Measurements from ENCODE around the gene SEMA6A. TPM values are rescaled to one million over a fixed set of nuclear protein-coding genes. Genes with fewer than 3 reads are reported as not detected.

The SEMA6A gene
- total RNA-seq, 2 experiments from 2014 or later: not detected

GRCh38 chr5:116510517-116510916, 64.1 kb downstream of the SEMA6A start:
- Mint-ChIP-seq H3K4me1 (ENCODE audit: low read depth) (no peaks in the 10 kb centered on the region), H3K4me3 (no peak overlapping the region), H3K27ac (no peak overlapping the region), H3K27me3 (no peaks in the 10 kb centered on the region), H3K9me3 (no peaks in the 10 kb centered on the region), H3K36me3 (ENCODE audit: low read depth) (no peaks in the 10 kb centered on the region)
- Histone ChIP-seq H3K27me3 (ENCODE audit: control insufficient read depth in 1 of 2, insufficient read depth in 2 of 2, low read length in 2 of 2) (no peaks in the 10 kb centered on the region), H3K9me3 (ENCODE audit: control insufficient read depth in 1 of 2, insufficient read depth in 1 of 2, low read length in 2 of 2) (no peaks in the 10 kb centered on the region), H3K36me3 (ENCODE audit: insufficient read depth, low read length) (no peaks in the 10 kb centered on the region), H3K4me1 (ENCODE audit: insufficient read depth, low read length) (no peaks in the 10 kb centered on the region), H3K27ac (ENCODE audit: low read depth in 1 of 2, low read length in 2 of 2) (no peak overlapping the region), H3K4me3 (ENCODE audit: low read length) (no peak overlapping the region)
- TF ChIP-seq CTCF (IDR thresholded peaks at IDR 0.05): no peak
- ChIA-PET POLR2A (no interaction called here), CTCF (no interaction called here)
- ATAC-seq (ENCODE audit: poor library complexity) (no peak), DNase-seq (no peak)
- intact Hi-C loops (cut with DNase I, micrococcal nuclease): no loop called here

- Mint-ChIP-seq H3K4me1 (ENCODE audit: low read depth) (no peaks in the 10 kb centered on the region), H3K9me3 (no peaks in the 10 kb centered on the region), H3K4me3 (no peak overlapping the region), H3K36me3 (ENCODE audit: low read depth) (no peaks in the 10 kb centered on the region), H3K27me3 (no peaks in the 10 kb centered on the region), H3K27ac (no peak overlapping the region)
- no peak for ATAC-seq (ENCODE audit: poor library complexity)
- ChIA-PET CTCF (no interaction called here), POLR2A (no interaction called here)
- Histone ChIP-seq H3K4me1 (ENCODE audit: insufficient read depth, low read length) (no peaks in the 10 kb centered on the region), H3K27ac (ENCODE audit: low read depth in 1 of 2, low read length in 2 of 2) (no peak overlapping the region), H3K36me3 (ENCODE audit: insufficient read depth, low read length) (no peaks in the 10 kb centered on the region), H3K4me3 (ENCODE audit: low read length) (no peak overlapping the region), H3K27me3 (ENCODE audit: control insufficient read depth in 1 of 2, insufficient read depth in 2 of 2, low read length in 2 of 2) (no peaks in the 10 kb centered on the region), H3K9me3 (ENCODE audit: control insufficient read depth in 1 of 2, insufficient read depth in 1 of 2, low read length in 2 of 2) (no peaks in the 10 kb centered on the region)
- intact Hi-C loops (cut with DNase I, micrococcal nuclease): no loop called here
- DNase-seq: no peak
- TF ChIP-seq CTCF (IDR thresholded peaks at IDR 0.05): no peak
Observed at GRCh38 chr5:116509483-116510244, 65.0 kb downstream of the SEMA6A start.

- no peak overlapping the region for H3K27ac ChIP-seq (ENCODE audit: low read depth in 1 of 2, low read length in 2 of 2)
- Mint-ChIP-seq H3K4me3 (no peak overlapping the region), H3K36me3 (ENCODE audit: low read depth) (no peaks in the 10 kb centered on the region), H3K27me3 (no peaks in the 10 kb centered on the region), H3K27ac (no peak overlapping the region), H3K9me3 (no peaks in the 10 kb centered on the region), H3K4me1 (ENCODE audit: low read depth) (no peaks in the 10 kb centered on the region)
- intact Hi-C loops (cut with DNase I, micrococcal nuclease): no loop called here
- DNase-seq (no peak), ATAC-seq (ENCODE audit: poor library complexity) (no peak)
- ChIA-PET POLR2A (no interaction called here), CTCF (no interaction called here)
- no peaks in the 10 kb centered on the region for H3K4me1 ChIP-seq (ENCODE audit: insufficient read depth, low read length)
- no peak overlapping the region for H3K4me3 ChIP-seq (ENCODE audit: low read length)
- no peaks in the 10 kb centered on the region for H3K9me3 ChIP-seq (ENCODE audit: control insufficient read depth in 1 of 2, insufficient read depth in 1 of 2, low read length in 2 of 2)
- TF ChIP-seq CTCF (IDR thresholded peaks at IDR 0.05): no peak
- H3K27me3 ChIP-seq (ENCODE audit: control insufficient read depth in 1 of 2, insufficient read depth in 2 of 2, low read length in 2 of 2): no peaks in the 10 kb centered on the region
- H3K36me3 ChIP-seq (ENCODE audit: insufficient read depth, low read length): no peaks in the 10 kb centered on the region
Observed at GRCh38 chr5:116508835-116509234, 65.8 kb downstream of the SEMA6A start.
